Cardiac septum (tissue), 1 donor: Measurements from ENCODE around the gene KRT33B. TPM values are rescaled to one million over a fixed set of nuclear protein-coding genes. Genes with fewer than 3 reads are reported as not detected.

Source experiments
- DNase-seq: peaks from one replicate; pipeline ENCODE4 v3.0.0-alpha.2; 2020; ENCODE audit warnings: low spot score
- intact Hi-C: fragments of 100-400 bp; cut with DNase I; formaldehyde crosslinking; loops from one replicate; pipeline ENCODE4 v1.14.0; 2022
- total RNA-seq: library from RNA; stranded (reverse); fragmentation: NEBNext Ultra II Directional; extraction: Animal tissue kit (Norgen Biotek cat#: 25700); gene quantifications from one replicate; pipeline ENCODE4 v1.2.1, GENCODE V29; 2021
- donor health status: DM: no; HTN: no; CAD: no.

Gene KRT33B
- total RNA-seq, 1 donor from 2014 or later, result not detected

DNA sequence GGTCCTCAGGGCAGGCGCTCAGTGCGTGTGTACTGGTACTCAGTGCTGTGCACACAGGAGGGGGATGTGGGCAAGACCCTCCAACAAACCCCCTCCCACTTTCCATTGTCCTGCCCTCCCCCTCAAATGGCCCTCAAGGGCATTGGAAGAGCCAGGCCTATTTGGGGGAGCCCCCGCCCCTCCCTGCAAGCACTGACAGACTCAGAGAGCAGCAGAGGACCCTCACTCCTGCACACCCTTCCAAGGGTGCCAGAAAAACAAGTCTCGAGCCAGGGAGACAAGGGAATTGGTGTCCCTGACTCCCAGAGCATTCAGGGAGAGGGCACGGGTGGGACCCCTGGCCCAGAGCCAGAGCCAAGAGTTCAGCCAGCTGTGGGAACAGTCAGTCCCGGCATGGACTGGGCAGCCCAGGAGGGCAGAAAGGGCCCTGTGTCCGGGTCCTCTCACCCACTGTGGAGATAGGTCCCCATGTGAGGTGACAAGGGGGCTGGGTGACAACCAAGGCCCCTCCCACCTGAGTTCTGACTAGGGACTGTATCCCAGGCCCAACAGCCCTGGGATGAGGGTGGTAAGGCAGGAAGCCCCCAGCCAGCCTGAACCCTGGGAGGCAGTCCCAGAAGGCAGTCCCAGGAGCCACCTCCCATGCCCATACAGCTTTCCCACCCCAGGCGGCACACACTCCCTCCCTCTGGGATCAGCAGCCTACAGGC lies 42.0 kb downstream of the KRT33B start:
- no peak for DNase-seq
- intact Hi-C loops, result loop anchor here (10.0 kb wide), 2 partner anchors 167 to 523 kb away; no protein-coding TSS in a partner anchor

DNA sequence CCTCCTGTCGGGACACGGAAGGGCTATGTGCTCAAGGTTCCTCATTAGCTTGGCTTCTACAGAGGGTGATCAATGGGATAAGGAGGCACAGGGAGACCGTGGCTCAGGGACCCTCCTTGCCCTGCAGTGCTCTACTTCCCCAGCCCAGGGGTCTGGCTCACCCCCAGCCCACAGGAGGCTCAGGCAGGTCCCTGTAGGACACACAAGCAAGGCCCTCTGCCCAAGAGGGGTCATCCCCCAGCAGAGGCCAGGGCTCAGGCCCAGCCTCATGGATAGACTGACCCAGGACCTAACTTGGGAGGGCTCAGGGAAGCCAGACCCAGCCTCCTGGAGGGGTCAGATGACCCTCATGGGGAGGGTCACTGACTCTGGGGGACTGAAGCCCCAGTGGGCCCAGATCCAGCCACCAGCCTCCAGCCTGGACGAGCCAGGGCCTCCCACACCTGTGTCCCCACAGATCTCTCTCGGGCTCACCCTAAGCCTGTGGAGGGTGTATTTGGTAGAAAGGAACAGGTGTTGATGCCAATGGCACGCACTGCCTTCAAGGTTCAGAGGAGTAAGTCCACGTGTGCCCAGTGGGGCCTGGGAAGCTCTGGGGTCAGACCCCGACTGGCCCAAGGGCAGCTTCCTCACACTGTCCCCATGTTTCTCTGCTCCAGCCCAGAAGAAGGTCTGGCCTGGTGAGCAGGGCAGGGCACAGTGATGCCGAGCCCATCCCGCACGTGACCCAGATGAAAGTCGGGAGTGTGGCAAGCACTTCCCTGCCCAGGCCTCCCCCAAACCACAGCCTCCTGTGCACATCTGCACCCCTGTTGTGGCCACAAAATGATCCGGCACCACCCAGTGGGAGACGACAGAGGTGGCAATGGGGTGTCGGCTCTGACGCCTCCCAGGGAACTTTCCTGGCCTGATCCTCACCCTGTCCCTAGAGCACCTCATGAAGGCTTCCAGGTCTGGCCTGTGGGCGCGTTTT lies 43.2 kb downstream of the KRT33B start:
- DNase-seq, result no peak
- intact Hi-C loops, result loop anchor here (10.0 kb wide), 2 partner anchors 168 to 522 kb away; no protein-coding TSS in a partner anchor

DNA sequence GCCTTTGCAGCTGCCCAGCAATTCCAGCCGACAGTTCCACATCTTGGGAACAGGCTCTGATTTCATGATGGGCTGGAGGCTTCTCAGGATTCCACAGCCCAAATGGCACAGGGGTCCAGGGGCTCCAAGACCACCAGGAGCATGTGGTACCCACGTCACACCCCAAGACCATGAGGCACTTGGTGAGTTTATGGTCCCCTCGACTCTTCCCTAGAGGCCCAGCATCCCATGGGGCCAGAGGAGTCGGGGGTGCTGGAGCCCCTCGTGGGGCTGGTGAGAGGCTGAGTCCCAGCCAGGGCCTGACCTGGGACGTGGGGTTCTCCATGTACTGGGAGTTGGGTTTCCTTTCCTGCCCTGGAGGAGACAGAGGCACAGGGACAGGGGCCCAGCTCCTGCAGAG lies 44.0 kb downstream of the KRT33B start:
- no peak for DNase-seq
- intact Hi-C loops, result loop anchor here (10.0 kb wide), 2 partner anchors 169 to 521 kb away; no protein-coding TSS in a partner anchor

DNA sequence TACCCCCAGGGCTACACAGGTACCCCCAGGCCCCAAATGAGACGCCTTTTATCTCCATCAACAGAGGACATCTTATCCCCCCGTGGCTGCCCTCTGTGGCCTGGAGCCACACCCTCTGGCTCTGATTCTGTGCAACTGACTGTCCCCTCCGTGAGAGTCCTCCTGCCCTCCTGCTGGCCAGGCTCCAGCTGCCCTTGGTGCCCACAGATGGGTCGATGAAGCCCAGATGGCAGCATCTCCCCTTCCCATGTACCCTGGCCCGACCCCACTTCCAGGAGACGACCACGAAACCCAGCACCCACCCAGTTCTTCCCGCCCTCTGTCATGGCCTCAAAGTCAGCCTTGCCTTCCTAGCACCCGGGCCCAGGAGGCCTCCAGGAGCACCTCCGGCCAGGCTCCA lies 44.5 kb downstream of the KRT33B start:
- intact Hi-C loops, result loop anchor here (10.0 kb wide), 2 partner anchors 170 to 520 kb away; no protein-coding TSS in a partner anchor
- no peak for DNase-seq

DNA sequence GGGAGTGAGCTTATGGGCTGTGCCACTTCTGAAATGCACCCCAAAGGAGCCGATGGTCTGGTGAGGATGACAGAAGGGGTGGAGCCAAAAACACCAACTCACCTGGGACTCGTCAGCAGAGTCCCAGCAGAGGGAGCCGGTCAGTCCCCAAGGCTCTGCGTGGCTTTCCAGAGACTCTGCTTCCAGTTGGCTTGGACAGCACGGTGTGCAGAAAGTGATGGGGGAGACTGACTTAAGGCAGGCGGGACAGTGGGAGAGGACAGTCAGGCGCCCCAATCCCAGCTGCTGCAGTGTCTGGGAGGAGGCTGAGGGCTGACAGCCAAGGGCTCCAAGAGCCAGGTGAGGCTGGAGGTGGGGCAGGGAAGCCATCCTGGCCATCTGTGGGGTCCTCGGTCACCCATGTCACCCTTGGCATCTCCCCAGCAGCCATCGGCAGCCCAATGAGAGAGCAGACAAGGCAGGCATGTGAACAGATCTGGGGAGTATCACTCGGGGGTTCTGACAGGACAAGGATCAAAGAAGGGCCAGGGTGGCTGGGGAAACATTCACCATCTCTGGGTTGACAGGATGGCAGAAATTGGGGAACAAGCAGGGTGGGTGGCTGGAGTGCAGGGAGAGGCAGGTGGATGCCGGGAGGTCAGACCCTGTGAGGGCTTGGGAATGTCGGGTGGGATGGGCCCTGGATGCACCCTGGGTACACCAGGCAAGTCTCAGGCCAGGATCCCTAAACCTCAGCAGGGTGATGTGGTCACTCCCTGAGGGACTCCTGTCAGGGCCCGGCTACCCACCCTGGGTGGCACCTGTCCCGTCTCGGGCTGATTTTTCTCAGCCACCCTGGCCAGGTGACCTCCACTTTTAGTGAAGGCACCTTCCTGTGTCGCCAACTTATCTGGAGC lies 45.2 kb downstream of the KRT33B start:
- DNase-seq, result no peak
- intact Hi-C loops, result loop anchor here (5.0 to 10.0 kb wide), 3 partner anchors 170 to 520 kb away; no protein-coding TSS in a partner anchor

DNA sequence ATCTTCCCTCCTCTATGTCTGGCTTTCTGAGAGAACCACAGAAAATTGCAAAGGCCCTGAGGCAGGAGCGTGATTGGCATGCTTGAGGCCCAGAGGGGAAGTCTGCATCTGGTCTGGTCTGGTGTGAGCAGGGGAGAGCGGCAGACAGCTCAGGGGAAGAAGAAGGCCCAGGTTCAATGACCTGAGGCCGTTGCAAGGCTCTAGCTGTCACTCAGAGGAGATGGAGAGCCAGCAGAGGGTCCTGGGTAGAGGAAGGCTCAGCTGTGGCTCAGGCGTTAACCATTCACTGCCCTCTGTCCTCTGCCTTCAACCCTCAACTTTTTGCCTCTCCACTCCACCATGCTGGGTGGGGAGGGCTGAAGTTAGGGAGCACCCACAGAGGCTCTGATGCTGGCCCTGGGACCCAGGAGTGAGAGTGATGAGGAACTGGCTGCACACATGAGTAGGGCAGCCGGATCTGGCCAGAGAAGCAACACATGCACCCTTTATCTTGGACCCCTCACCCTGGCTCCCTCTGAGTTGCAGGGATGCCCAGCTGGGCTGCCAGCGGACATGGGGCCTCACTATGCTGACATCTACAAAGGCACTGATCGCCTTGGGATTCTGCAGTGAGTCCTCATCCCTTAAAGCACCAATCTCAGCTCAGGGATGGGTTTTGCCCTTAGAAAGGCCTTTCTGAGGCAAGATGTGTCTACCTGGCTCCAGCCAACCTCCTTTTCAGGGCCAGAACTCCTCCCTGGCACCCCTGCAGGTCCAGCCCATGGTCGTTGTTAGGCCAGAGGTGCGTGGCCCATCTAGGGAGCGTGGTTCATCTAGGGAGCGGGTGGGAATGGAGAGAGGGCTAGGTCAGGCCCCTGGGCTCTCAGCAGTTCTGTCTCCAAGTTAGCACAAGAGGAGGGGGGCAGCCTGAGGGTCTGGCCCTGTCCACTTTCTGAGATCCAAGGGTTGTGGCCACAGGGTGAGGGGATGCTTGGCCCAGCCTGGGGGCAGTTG lies 46.4 kb downstream of the KRT33B start:
- no peak for DNase-seq
- intact Hi-C loops, result loop anchor here (5.0 to 10.0 kb wide), 3 partner anchors 172 to 518 kb away; no protein-coding TSS in a partner anchor

DNA sequence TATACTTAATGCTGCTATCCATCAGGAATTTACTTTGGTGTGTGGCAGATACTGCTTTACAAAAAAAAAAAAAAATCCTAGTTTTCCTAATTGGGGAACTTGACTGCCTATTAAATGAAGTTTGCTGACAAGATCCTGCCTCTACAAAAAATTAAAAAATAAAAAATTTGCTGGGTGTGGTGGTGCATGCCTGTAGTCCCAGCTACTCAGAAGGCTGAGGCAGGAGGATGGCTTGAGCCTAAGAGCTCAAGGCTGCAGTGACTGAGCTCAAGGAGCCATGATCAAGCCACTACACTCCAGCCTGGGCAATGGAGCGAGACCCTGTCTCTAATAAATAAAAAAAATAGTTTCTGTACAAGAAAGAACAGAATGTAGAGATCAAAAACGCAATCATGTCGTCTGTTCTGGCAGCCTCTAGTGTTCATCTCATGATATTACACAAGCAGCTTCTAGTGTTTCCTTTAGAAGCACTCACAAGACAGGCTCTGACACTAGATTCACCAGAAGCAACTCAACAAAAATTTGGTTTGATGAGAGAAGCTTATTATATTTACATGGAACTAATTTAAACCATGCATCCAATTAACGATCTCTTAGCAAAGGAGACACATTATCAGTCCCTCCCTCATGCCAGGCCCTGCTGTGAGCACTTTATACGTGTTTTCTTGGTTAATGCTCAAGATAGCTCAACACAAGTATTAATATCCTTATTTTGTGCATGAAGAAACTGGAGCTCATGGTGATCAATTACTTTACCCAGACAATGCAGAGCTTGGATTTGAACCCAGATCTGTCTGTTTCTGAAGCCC lies 47.3 kb downstream of the KRT33B start:
- no peak for DNase-seq
- intact Hi-C loops, result loop anchor here (5.0 to 10.0 kb wide), 3 partner anchors 173 to 517 kb away; no protein-coding TSS in a partner anchor

DNA sequence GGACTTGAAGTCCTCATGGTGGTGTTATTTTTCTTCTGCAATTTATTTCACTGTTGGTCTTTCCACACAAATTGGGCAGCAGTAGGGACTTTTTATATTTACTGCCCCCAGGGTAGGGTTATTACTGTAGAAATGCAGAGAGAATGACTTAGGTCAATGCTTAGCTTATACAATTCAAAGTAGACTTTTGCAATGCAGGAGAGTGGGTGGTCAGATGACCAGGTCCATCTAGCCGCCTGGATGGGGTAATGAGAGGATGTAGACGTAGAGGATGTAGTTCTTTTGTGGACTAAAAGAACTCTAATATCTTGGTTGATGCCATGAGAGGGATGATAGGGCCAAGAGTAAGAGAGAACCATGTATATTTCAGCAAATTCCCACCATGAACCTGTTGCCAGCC lies 51.4 kb downstream of the KRT33B start:
- intact Hi-C loops, result no loop called here
- DNase-seq, result no peak

DNA sequence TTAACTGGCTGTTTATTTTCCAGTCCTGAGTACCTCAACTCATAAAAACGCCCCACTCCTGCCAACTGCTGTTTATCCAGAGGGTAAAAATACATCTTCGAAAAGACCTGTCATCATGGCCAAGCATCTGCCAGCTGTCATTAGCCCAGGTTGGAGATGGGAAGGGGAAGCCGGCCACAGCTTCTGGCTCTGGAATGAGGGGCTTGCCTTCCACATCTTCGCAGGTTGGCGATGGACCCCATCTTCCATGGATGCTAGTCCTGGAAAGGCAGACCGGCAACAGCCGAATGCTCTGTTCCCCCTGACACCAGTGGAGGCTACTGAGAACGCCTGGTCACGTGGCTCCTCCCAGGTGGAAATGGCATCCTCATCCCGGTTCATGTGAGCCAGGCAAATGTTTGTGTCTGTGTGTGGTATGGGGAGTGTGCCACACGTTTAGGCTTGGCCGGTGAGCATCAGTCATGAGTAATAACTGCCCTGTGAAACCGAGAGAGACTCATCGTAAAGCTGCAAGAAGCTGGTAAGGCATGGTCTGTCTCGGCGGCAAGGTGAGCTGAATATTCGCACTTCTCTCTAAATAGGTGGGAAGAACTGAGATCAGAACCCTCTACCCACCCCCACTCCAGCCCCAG lies 53.7 kb downstream of the KRT33B start:
- no peak for DNase-seq
- intact Hi-C loops, result no loop called here

DNA sequence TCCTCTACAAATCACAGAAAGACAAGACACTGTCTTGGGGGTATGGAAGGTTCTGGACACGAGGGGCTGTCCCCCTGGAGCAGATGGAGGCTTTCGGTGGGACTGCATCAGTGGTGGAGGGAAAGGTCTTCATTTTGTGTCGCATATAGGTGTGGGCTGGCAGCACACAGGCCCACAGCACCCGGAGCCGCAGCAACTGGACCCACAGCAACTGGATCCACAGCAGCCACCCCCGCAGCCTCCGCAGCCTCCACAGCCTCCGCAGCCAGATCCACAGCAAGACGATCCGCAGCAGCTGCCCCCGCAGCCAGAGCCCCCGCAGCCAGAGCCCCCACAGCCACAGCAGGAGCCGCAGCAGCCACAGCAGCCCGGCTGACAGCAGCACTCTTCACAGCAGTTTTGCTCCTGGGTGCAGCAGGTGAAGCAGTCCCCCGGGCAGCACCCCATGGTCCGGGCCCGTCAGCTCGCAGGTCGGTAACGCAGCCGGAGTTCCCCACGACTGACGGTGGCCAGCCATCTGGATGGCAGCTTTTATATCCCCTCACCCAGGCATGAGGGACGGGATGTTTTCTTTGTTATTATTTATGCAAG lies 54.3 kb downstream of the KRT33B start, which contains the start of gene KRTAP17-1:
Gene KRTAP17-1 (minus strand): TSS at position 507 of the 591 bp plus-strand sequence. CDS start 60 bp downstream, at position 447.
- intact Hi-C loops, result no loop called here
- no peak for DNase-seq

Other genes starting within 250 kb of the KRT33B start
- gene KRTAP4-12, start 245.6 kb downstream of the KRT33B start, total RNA-seq, result not detected
- gene KRTAP4-6, start 229.3 kb downstream of the KRT33B start, total RNA-seq, result not detected
- not detected for gene KRTAP4-5, start 220.0 kb downstream of the KRT33B start, total RNA-seq
- not detected for gene KRTAP4-4, start 209.1 kb downstream of the KRT33B start, total RNA-seq
- gene KRTAP4-3, start 201.6 kb downstream of the KRT33B start, total RNA-seq, result not detected
- not detected for gene KRTAP4-2, start 191.6 kb downstream of the KRT33B start, total RNA-seq
- not detected for gene KRTAP4-1, start 184.9 kb downstream of the KRT33B start, total RNA-seq
- not detected for gene KRTAP9-1, start 179.9 kb downstream of the KRT33B start, total RNA-seq
- not detected for gene KRTAP9-2, start 143.2 kb downstream of the KRT33B start, total RNA-seq
- gene KRTAP9-3, start 137.4 kb downstream of the KRT33B start, total RNA-seq, result not detected
- not detected for gene KRTAP9-8, start 131.8 kb downstream of the KRT33B start, total RNA-seq
- gene KRTAP9-4, start 120.1 kb downstream of the KRT33B start, total RNA-seq, result not detected
- not detected for gene KRTAP9-9, start 114.4 kb downstream of the KRT33B start, total RNA-seq
- gene KRTAP9-6, start 104.4 kb downstream of the KRT33B start, total RNA-seq, result not detected
- gene KRTAP9-7, start 94.1 kb downstream of the KRT33B start, total RNA-seq, result not detected
- not detected for gene KRTAP29-1, start 67.0 kb downstream of the KRT33B start, total RNA-seq
- not detected for gene KRTAP16-1, start 60.5 kb downstream of the KRT33B start, total RNA-seq
- gene KRTAP17-1, start 54.1 kb downstream of the KRT33B start, total RNA-seq, result not detected
- gene KRT33A, start 19.0 kb downstream of the KRT33B start, total RNA-seq, result not detected
- gene KRT34, start 12.5 kb upstream of the KRT33B start, total RNA-seq, result not detected
- not detected for gene KRT31, start 27.8 kb upstream of the KRT33B start, total RNA-seq
- not detected for gene KRT37, start 54.8 kb upstream of the KRT33B start, total RNA-seq
- gene KRT38, start 71.2 kb upstream of the KRT33B start, total RNA-seq, result not detected
- gene KRT32, start 97.6 kb upstream of the KRT33B start, total RNA-seq, result 0.27 TPM
- gene KRT35, start 111.3 kb upstream of the KRT33B start, total RNA-seq, result not detected
- not detected for gene KRT36, start 120.1 kb upstream of the KRT33B start, total RNA-seq
- gene KRT13, start 135.8 kb upstream of the KRT33B start, total RNA-seq, result not detected
- not detected for gene KRT15, start 149.1 kb upstream of the KRT33B start, total RNA-seq
- gene KRT19, start 158.5 kb upstream of the KRT33B start, total RNA-seq, result 1.1 TPM
- gene KRT9, start 202.2 kb upstream of the KRT33B start, total RNA-seq, result not detected
- not detected for gene KRT14, start 217.1 kb upstream of the KRT33B start, total RNA-seq
- not detected for gene KRT16, start 243.0 kb upstream of the KRT33B start, total RNA-seq